Measurements from ENCODE around the gene SELPLG.

Gene SELPLG

DNA sequence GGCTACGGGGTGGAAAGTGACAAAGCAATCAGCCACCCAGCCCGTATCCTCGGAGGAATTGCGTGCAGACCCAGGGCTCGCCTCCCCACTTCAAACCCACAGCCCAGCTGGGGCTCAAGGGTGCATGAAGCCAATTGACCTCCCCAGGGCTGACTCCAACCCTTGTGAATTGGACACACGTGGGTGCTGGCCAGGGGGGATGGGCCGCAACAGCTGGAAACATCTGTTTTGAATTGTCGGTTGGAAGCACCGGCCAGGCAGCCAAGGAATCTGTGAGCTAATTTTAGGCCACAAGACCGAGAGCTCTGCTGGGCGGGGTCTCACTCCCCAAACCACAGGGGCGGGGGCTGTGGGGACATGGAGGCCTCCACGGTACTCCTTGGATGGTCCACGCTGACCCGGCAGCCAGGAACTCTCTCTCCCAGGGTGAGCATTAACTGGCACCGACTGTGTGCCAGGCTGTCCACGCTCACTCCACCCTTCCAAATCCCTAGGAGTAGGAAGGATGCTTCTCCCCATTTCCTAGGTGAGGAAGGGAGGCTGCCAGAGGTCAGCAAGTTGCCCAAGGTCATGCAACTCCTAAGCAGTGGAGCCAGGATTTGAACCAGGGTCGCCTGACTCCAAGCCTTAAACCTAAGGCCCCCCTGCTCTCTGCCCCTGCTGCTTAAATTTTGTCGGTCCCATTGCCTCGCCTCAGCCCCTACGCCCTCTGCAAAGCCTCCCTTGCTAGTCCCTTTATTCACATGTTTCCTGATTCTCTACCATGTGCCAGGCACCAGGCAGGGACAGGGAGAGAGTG, 24.0 kb downstream of the SELPLG start:
- no peak for DNase-seq (ENCODE audit: low read depth in 1 of 2, low spot score in 1 of 2)
- no peak overlapping the region for H3K27ac ChIP-seq (replicated peaks)
- H3K4me3 ChIP-seq (replicated peaks; ENCODE audit: insufficient read depth, low read length) = no peak overlapping the region
- TF ChIP-seq GABPA (IDR thresholded peaks at IDR 0.05; ENCODE audit: low read depth) = no peak
- TF ChIP-seq POLR2AphosphoS5 (IDR thresholded peaks at IDR 0.05; ENCODE audit: low read depth) = no peak
- TF ChIP-seq, protein P1, sequence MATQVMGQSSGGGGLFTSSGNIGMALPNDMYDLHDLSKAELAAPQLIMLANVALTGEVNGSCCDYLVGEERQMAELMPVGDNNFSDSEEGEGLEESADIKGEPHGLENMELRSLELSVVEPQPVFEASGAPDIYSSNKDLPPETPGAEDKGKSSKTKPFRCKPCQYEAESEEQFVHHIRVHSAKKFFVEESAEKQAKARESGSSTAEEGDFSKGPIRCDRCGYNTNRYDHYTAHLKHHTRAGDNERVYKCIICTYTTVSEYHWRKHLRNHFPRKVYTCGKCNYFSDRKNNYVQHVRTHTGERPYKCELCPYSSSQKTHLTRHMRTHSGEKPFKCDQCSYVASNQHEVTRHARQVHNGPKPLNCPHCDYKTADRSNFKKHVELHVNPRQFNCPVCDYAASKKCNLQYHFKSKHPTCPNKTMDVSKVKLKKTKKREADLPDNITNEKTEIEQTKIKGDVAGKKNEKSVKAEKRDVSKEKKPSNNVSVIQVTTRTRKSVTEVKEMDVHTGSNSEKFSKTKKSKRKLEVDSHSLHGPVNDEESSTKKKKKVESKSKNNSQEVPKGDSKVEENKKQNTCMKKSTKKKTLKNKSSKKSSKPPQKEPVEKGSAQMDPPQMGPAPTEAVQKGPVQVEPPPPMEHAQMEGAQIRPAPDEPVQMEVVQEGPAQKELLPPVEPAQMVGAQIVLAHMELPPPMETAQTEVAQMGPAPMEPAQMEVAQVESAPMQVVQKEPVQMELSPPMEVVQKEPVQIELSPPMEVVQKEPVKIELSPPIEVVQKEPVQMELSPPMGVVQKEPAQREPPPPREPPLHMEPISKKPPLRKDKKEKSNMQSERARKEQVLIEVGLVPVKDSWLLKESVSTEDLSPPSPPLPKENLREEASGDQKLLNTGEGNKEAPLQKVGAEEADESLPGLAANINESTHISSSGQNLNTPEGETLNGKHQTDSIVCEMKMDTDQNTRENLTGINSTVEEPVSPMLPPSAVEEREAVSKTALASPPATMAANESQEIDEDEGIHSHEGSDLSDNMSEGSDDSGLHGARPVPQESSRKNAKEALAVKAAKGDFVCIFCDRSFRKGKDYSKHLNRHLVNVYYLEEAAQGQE (IDR thresholded peaks at IDR 0.05; ENCODE audit: insufficient replicate concordance, low read depth) = no peak
- no peak for TF ChIP-seq SPI1 (IDR thresholded peaks at IDR 0.05; ENCODE audit: borderline replicate concordance, low read depth)
- TF ChIP-seq, protein P2, sequence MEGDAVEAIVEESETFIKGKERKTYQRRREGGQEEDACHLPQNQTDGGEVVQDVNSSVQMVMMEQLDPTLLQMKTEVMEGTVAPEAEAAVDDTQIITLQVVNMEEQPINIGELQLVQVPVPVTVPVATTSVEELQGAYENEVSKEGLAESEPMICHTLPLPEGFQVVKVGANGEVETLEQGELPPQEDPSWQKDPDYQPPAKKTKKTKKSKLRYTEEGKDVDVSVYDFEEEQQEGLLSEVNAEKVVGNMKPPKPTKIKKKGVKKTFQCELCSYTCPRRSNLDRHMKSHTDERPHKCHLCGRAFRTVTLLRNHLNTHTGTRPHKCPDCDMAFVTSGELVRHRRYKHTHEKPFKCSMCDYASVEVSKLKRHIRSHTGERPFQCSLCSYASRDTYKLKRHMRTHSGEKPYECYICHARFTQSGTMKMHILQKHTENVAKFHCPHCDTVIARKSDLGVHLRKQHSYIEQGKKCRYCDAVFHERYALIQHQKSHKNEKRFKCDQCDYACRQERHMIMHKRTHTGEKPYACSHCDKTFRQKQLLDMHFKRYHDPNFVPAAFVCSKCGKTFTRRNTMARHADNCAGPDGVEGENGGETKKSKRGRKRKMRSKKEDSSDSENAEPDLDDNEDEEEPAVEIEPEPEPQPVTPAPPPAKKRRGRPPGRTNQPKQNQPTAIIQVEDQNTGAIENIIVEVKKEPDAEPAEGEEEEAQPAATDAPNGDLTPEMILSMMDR (IDR thresholded peaks at IDR 0.05; ENCODE audit: insufficient read depth, low read length) = no peak
- no peaks in the 10 kb centered on the region for H3K27me3 ChIP-seq (ENCODE audit: insufficient read depth, poor library complexity, severe bottlenecking)

DNA sequence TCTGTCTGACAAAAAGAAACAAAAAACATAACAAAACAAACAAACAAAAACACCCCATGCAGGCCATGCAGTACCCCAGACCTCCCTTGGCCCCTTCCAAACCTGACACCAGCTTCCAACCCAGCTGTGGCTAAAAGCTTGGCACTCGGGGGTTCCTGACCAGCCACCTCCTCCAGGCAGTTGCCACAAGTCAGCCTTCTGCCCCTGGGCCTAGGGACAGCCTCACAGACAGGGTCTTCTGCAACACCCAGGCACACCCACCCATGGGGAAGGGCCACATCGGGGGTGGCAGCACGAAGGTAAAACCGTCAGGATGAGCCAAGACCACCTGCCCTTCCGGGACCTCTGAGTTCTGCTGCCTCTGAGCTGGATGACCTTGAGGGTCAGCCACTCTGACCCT, 25.1 kb downstream of the SELPLG start:
- Histone ChIP-seq H3K27ac (replicated peaks) (no peak overlapping the region), H3K27me3 (ENCODE audit: insufficient read depth, poor library complexity, severe bottlenecking) (no peaks in the 10 kb centered on the region), H3K4me3 (replicated peaks; ENCODE audit: insufficient read depth, low read length) (no peak overlapping the region)
- TF ChIP-seq SPI1 (IDR thresholded peaks at IDR 0.05; ENCODE audit: borderline replicate concordance, low read depth) = no peak
- no peak for TF ChIP-seq POLR2AphosphoS5 (IDR thresholded peaks at IDR 0.05; ENCODE audit: low read depth)
- TF ChIP-seq, protein P2 (IDR thresholded peaks at IDR 0.05; ENCODE audit: insufficient read depth, low read length) = no peak
- no peak for TF ChIP-seq GABPA (IDR thresholded peaks at IDR 0.05; ENCODE audit: low read depth)
- TF ChIP-seq, protein P1 (IDR thresholded peaks at IDR 0.05; ENCODE audit: insufficient replicate concordance, low read depth) = no peak
- DNase-seq (ENCODE audit: low read depth in 1 of 2, low spot score in 1 of 2) = no peak

DNA sequence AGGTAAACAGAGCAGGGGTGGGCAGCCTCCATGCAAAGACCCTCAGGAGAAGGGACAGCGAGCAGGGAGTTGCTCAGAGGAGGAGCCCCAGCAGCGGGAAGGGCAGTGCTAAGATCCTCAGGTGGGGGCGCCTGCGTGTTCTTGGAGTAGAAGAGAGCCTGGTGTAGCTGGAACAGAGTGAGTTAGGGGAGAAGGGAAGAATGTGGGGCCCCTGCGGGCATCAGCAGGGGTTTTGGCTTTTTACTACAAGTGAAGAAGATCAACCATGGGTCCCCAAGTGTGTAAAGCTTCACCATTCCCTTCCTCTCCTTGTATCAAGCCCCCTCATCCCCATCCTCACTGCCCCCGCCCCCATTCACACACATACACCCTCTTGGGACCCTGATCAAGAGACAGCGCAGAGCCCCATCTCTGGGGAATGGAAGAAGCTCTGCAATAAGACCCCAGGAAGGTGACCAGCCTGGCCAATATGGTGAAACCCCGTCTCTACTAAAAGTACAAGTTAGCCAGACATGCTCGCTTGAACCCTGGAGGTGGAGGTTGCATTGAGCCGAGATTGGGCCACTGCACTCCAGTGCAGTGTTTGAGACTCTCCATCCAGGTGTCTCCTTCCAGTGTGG, 25.6 kb downstream of the SELPLG start:
- Histone ChIP-seq H3K27me3 (ENCODE audit: insufficient read depth, poor library complexity, severe bottlenecking) (no peaks in the 10 kb centered on the region), H3K4me3 (replicated peaks; ENCODE audit: insufficient read depth, low read length) (no peak overlapping the region), H3K27ac (replicated peaks) (no peak overlapping the region)
- TF ChIP-seq, protein P2 (IDR thresholded peaks at IDR 0.05; ENCODE audit: insufficient read depth, low read length) = no peak
- TF ChIP-seq, protein P1 (IDR thresholded peaks at IDR 0.05; ENCODE audit: insufficient replicate concordance, low read depth) = no peak
- no peak for TF ChIP-seq SPI1 (IDR thresholded peaks at IDR 0.05; ENCODE audit: borderline replicate concordance, low read depth)
- TF ChIP-seq POLR2AphosphoS5 (IDR thresholded peaks at IDR 0.05; ENCODE audit: low read depth) = no peak
- no peak for TF ChIP-seq GABPA (IDR thresholded peaks at IDR 0.05; ENCODE audit: low read depth)
- DNase-seq (ENCODE audit: low read depth in 1 of 2, low spot score in 1 of 2) = no peak
